PC-3 (cell line): Measurements from ENCODE around the gene NEBL. TPM values are rescaled to one million over a fixed set of nuclear protein-coding genes. Genes with fewer than 3 reads are reported as not detected.

Experiments used
- ATAC-seq: fragments of 200-7000 bp; cut with Tn5 transposase; 2 replicates; pipeline ENCODE4 v1.9.1; 2020; ENCODE audit warnings: mild to moderate bottlenecking, moderate library complexity
- BruUV-seq: library from RNA; stranded (reverse); fragments of 400-500 nt; replicated peaks from 2 replicates; lab custom pipeline; 2021; lab: Mats Ljungman, UMichigan
- CTCF ChIA-PET: fragments of 300-600 bp; sonication (Branson Sonifier 250); formaldehyde crosslinking; loops from one replicate; lab custom pipeline; 2022; ENCODE audit warnings: antibody characterized with exemption; lab: Charles Lee
- POLR2A ChIA-PET: fragments of 300-600 bp; sonication (Branson Sonifier 250); formaldehyde crosslinking; loops from one replicate; lab custom pipeline; 2022; ENCODE audit warnings: antibody characterized with exemption; ENCODE audit not compliant: unreplicated experiment; lab: Charles Lee
- DNase-seq: peaks from one replicate; pipeline ENCODE4 v3.0.0-alpha.2; 2015
- H2AFZ ChIP-seq: fragments of 300-600 bp; sonication (generic); 2 replicates; pipeline ENCODE4 v1.6.0; 2016; ENCODE audit warnings: antibody characterized with exemption, low read length
- H3F3A ChIP-seq: fragments of 300-600 bp; sonication (generic); one replicate; pipeline ENCODE4 v1.6.0; 2017; ENCODE audit warnings: antibody characterized with exemption, low read length, control low read depth, mild to moderate bottlenecking; ENCODE audit not compliant: unreplicated experiment
- H3K27ac ChIP-seq: fragments of 300-600 bp; sonication (generic); 2 replicates; pipeline ENCODE4 v1.5.1; 2016; ENCODE audit warnings: mild to moderate bottlenecking, low read length
- H3K27me3 ChIP-seq: fragments of 300-600 bp; sonication (generic); 2 replicates; pipeline ENCODE4 v1.6.1; 2016; ENCODE audit warnings: low read length, mixed read lengths
- H3K36me3 ChIP-seq: fragments of 300-600 bp; sonication (generic); 2 replicates; pipeline ENCODE4 v1.6.1; 2016; ENCODE audit warnings: low read depth, mixed run types, low read length, mixed read lengths
- H3K4me1 ChIP-seq: fragments of 300-600 bp; sonication (generic); 2 replicates; pipeline ENCODE4 v1.5.1; 2016; ENCODE audit warnings: low read length; ENCODE audit not compliant: insufficient read depth
- H3K4me2 ChIP-seq: fragments of 300-600 bp; sonication (generic); 2 replicates; pipeline ENCODE4 v1.6.0; 2016; ENCODE audit warnings: low read length
- H3K4me3 ChIP-seq: fragments of 300-600 bp; sonication (generic); 2 replicates; pipeline ENCODE4 v1.5.1; 2016; ENCODE audit warnings: mild to moderate bottlenecking, low read length, mixed read lengths
- H3K79me2 ChIP-seq: fragments of 300-600 bp; sonication (generic); 2 replicates; pipeline ENCODE4 v1.6.1; 2017; ENCODE audit warnings: low read length, mixed read lengths
- H3K9ac ChIP-seq: fragments of 300-600 bp; sonication (generic); 2 replicates; pipeline ENCODE4 v1.6.0; 2016; ENCODE audit warnings: mild to moderate bottlenecking, low read length
- H3K9me2 ChIP-seq: fragments of 300-600 bp; sonication (generic); replicated peaks from 2 replicates; pipeline ENCODE4 v1.6.1; 2016; ENCODE audit warnings: mixed run types, low read length, mixed read lengths
- H3K9me3 ChIP-seq: fragments of 300-600 bp; sonication (generic); 2 replicates; pipeline ENCODE4 v1.6.1; 2016; ENCODE audit warnings: low read length, mixed read lengths
- H4K20me1 ChIP-seq: fragments of 300-600 bp; sonication (generic); 2 replicates; pipeline ENCODE4 v1.6.1; 2016; ENCODE audit warnings: low read length, mixed read lengths
- CTCF ChIP-seq: fragments of 300-600 bp; sonication (generic); conservative IDR thresholded peaks from 2 replicates; pipeline ENCODE4 v1.5.1; 2017; ENCODE audit warnings: antibody characterized with exemption, low read depth, mild to moderate bottlenecking, low read length
- EZH2 ChIP-seq: fragments of 300-600 bp; sonication (generic); IDR thresholded peaks from one replicate; pipeline ENCODE4 v1.6.1; 2017; ENCODE audit warnings: antibody characterized with exemption, mild to moderate bottlenecking, low read length; ENCODE audit not compliant: unreplicated experiment
- EZH2phosphoT487 ChIP-seq: fragments of 300-600 bp; sonication (generic); IDR thresholded peaks from 2 replicates; pipeline ENCODE4 v1.6.1; 2018; ENCODE audit warnings: mild to moderate bottlenecking, antibody characterized with exemption, low read length, borderline replicate concordance
- intact Hi-C: fragments of 100-400 bp; cut with micrococcal nuclease; formaldehyde crosslinking; loops from 2 replicates; pipeline ENCODE4 v1.9.0; 2023
- total RNA-seq: library from RNA; depleted of rRNA; stranded (reverse); fragments of >200 nt; gene quantifications from 2 replicates; pipeline ENCODE4 v1.2.3, GENCODE V29; 2014

Gene NEBL
- total RNA-seq, 1 experiment from 2014 or later, result 14.7 TPM

DNA sequence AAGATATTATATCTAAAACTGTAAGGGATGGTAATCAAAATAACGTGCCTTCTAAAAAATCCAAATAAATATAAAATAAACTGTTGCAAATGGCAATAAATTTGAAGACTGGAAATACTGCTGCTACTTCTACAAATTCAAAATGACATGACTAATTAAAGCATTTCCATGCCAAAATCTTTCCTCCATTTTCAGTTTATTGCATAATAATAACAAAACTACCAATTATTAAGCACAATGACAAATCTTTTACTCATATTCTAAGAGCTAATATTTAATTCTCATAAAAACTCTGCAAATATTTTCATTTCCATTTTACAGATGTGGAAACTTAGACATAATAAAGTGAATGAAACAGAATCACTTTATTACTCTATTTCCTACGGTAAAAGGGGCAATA, 38.8 kb upstream of the NEBL start:
- H3F3A ChIP-seq, result no peaks in the 10 kb centered on the region
- H2AFZ ChIP-seq, result no peak overlapping the region
- no peaks in the 10 kb centered on the region for H3K79me2 ChIP-seq
- no peaks in the 10 kb centered on the region for H3K36me3 ChIP-seq
- peaks cover 19% of the 10 kb centered on the region for H3K4me1 ChIP-seq
- H3K9me2 ChIP-seq, result no peaks in the 10 kb centered on the region
- no TSS peak for BruUV-seq
- H3K9ac ChIP-seq, result 0 out of 2 replicates have a peak overlapping the region, but pooled peaks have one; percentile 5
- intact Hi-C loops, result loop anchor here (1.0 to 10.0 kb wide), 4 partner anchors 36 to 139 kb away; no protein-coding TSS in a partner anchor
- peak; percentile 68 for DNase-seq
- H3K4me3 ChIP-seq, result no peak overlapping the region
- TF ChIP-seq EZH2phosphoT487 (no peak), CTCF (no peak), EZH2 (no peak)
- H3K27ac ChIP-seq, result peak overlapping the region; percentile 81
- no peaks in the 10 kb centered on the region for H3K27me3 ChIP-seq
- ATAC-seq, result no peak; the same call in 1 of the 2 replicates
- H3K9me3 ChIP-seq, result no peaks in the 10 kb centered on the region
- H3K4me2 ChIP-seq, result peak overlapping the region; percentile 24
- ChIA-PET POLR2A (interaction anchor here (0.7 kb wide), 1 partner anchor 165 kb away, joined by 4 read pairs; no protein-coding TSS in a partner anchor), CTCF (no interaction called here)
- no peaks in the 10 kb centered on the region for H4K20me1 ChIP-seq

GRCh38 chr10:20935301-20935700, 38.2 kb upstream of the NEBL start:
- DNase-seq, result no peak
- Histone ChIP-seq H2AFZ (no peak overlapping the region), H3F3A (no peaks in the 10 kb centered on the region), H3K27me3 (no peaks in the 10 kb centered on the region), H3K27ac (peak overlapping the region; percentile 64), H3K9ac (0 out of 2 replicates have a peak overlapping the region, but pooled peaks have one; percentile 5), H4K20me1 (no peaks in the 10 kb centered on the region), H3K4me2 (no peak overlapping the region), H3K9me3 (no peaks in the 10 kb centered on the region), H3K4me1 (peaks cover 19% of the 10 kb centered on the region), H3K9me2 (no peaks in the 10 kb centered on the region), H3K36me3 (no peaks in the 10 kb centered on the region), H3K4me3 (no peak overlapping the region), H3K79me2 (no peaks in the 10 kb centered on the region)
- BruUV-seq, result TSS peak; percentile 47
- CTCF ChIA-PET, result no interaction called here
- no peak for ATAC-seq
- POLR2A ChIA-PET, result interaction anchor here (0.6 kb wide), 1 partner anchor 48 kb away, joined by 4 read pairs; no protein-coding TSS in a partner anchor
- intact Hi-C loops, result loop anchor here (5.0 to 10.0 kb wide), 2 partner anchors 37 to 140 kb away; no protein-coding TSS in a partner anchor
- TF ChIP-seq EZH2 (no peak), CTCF (no peak), EZH2phosphoT487 (no peak)

DNA sequence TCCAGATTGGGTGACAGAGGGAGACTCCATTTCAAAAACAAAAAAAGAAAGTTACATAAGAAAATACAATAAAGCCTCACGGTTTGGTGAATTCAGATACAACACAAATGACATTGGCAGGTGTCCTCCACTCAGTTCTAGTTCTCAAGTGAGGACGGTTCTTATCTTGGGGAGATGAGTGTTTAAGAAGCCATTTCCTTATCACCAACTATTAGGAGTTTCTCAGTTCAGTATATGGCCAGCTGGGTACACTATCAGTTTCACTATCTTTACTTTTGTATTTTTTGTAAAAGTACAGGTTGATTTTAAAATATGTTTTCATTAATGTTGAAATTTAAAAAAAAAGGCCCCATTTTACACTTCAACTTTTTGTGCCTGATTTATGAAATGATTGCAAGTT, 36.6 kb upstream of the NEBL start:
- no peak overlapping the region for H3K27ac ChIP-seq
- H3F3A ChIP-seq, result no peaks in the 10 kb centered on the region
- BruUV-seq, result no TSS peak
- H3K4me2 ChIP-seq, result no peak overlapping the region
- ATAC-seq, result no peak
- no peaks in the 10 kb centered on the region for H3K9me3 ChIP-seq
- no peak overlapping the region for H3K4me3 ChIP-seq
- peaks cover 19% of the 10 kb centered on the region for H3K4me1 ChIP-seq
- intact Hi-C loops, result loop anchor here (10.0 kb wide), 1 partner anchor 141 kb away; no protein-coding TSS in a partner anchor
- H3K27me3 ChIP-seq, result no peaks in the 10 kb centered on the region
- no peak overlapping the region for H2AFZ ChIP-seq
- H4K20me1 ChIP-seq, result no peaks in the 10 kb centered on the region
- ChIA-PET CTCF (no interaction called here), POLR2A (no interaction called here)
- no peaks in the 10 kb centered on the region for H3K9me2 ChIP-seq
- DNase-seq, result no peak
- no peak overlapping the region for H3K9ac ChIP-seq
- TF ChIP-seq CTCF, result no peak
- TF ChIP-seq EZH2, result no peak
- TF ChIP-seq EZH2phosphoT487, result no peak
- H3K79me2 ChIP-seq, result no peaks in the 10 kb centered on the region
- H3K36me3 ChIP-seq, result no peaks in the 10 kb centered on the region
